HEK293T (cell line): ENCODE data around the gene LEMD1.
"Not testable (repeated sequence)": the region's sequence is repeated elsewhere in the genome, so short reads cannot be mapped to it uniquely, and the experiment has no call there.

ENCODE experiments used
- CTCF ChIA-PET: fragments of 350-600 bp; formaldehyde crosslinking; extraction: SDS; loops from one replicate; lab custom pipeline; 2021; ENCODE audit warnings: antibody characterized with exemption, inconsistent platforms; lab: Yijun Ruan, JAX
- POLR2A ChIA-PET: fragments of 350-600 bp; formaldehyde crosslinking; extraction: SDS; loops from one replicate; lab custom pipeline; 2020; ENCODE audit warnings: antibody characterized with exemption, inconsistent platforms; lab: Yijun Ruan, JAX
- DNase-seq: peaks from one replicate; pipeline ENCODE4 v3.0.0; 2012; ENCODE audit warnings: mixed read lengths; ENCODE audit errors: extremely low spot score
- ARNT ChIP-seq: fragments of 450-650 bp; IDR thresholded peaks from 2 replicates; pipeline ENCODE4 v1.6.1; 2017; ENCODE audit warnings: mild to moderate bottlenecking
- BHLHE40 ChIP-seq: fragments of 450-650 bp; IDR thresholded peaks from 2 replicates; pipeline ENCODE4 v1.6.1; 2016; ENCODE audit warnings: mild to moderate bottlenecking, moderate library complexity, borderline replicate concordance
- CTBP1 ChIP-seq: fragments of 450-650 bp; IDR thresholded peaks from 2 replicates; pipeline ENCODE4 v1.6.1; 2016; ENCODE audit warnings: borderline replicate concordance
- ELF4 ChIP-seq: fragments of 450-650 bp; IDR thresholded peaks from 2 replicates; pipeline ENCODE4 v1.6.1; 2017; ENCODE audit warnings: antibody characterized with exemption
- FOXA1 ChIP-seq: fragments of 450-650 bp; IDR thresholded peaks from 2 replicates; pipeline ENCODE4 v1.6.1; 2016; ENCODE audit warnings: mild to moderate bottlenecking
- FOXK2 ChIP-seq: fragments of 450-650 bp; IDR thresholded peaks from 2 replicates; pipeline ENCODE4 v1.6.1; 2016; ENCODE audit warnings: mild to moderate bottlenecking
- FOXM1 ChIP-seq: fragments of 450-650 bp; IDR thresholded peaks from 2 replicates; pipeline ENCODE4 v1.6.1; 2017; ENCODE audit warnings: mild to moderate bottlenecking, borderline replicate concordance
- HDGF ChIP-seq: fragments of 450-650 bp; IDR thresholded peaks from 2 replicates; pipeline ENCODE4 v1.6.1; 2017; ENCODE audit warnings: antibody characterized with exemption, borderline replicate concordance
- L3MBTL2 ChIP-seq: fragments of 450-650 bp; conservative IDR thresholded peaks from 2 replicates; pipeline ENCODE4 v1.6.1; 2016; ENCODE audit warnings: mild to moderate bottlenecking
- LEF1 ChIP-seq: fragments of 450-650 bp; IDR thresholded peaks from 2 replicates; pipeline ENCODE4 v1.6.1; 2017; ENCODE audit warnings: mild to moderate bottlenecking, borderline replicate concordance
- NFRKB ChIP-seq: fragments of 450-650 bp; IDR thresholded peaks from 2 replicates; pipeline ENCODE4 v1.6.1; 2016; ENCODE audit warnings: mild to moderate bottlenecking, moderate library complexity
- SP1 ChIP-seq: fragments of 450-650 bp; IDR thresholded peaks from 2 replicates; pipeline ENCODE4 v1.6.1; 2017
- SUZ12 ChIP-seq: fragments of 450-650 bp; IDR thresholded peaks from 2 replicates; pipeline ENCODE4 v1.6.1; 2016; ENCODE audit warnings: mild to moderate bottlenecking
- TARDBP ChIP-seq: fragments of 450-650 bp; IDR thresholded peaks from 2 replicates; pipeline ENCODE4 v1.6.1; 2016
- ZNF384 ChIP-seq: fragments of 450-650 bp; IDR thresholded peaks from 2 replicates; pipeline ENCODE4 v1.6.1; 2016
- TF ChIP-seq, protein P1 (sequence below): fragments of 450-650 bp; IDR thresholded peaks from 2 replicates; pipeline ENCODE4 v1.6.1; 2016

The LEMD1 gene

GRCh38 chr1:205369701-205370123, 52.1 kb downstream of the LEMD1 start:
- POLR2A ChIA-PET, result no interaction called here
- CTCF ChIA-PET, result interaction anchor here (0.5 to 1.1 kb wide), 2 partner anchors 16 to 222 kb away, joined by 3 read pairs; no protein-coding TSS in a partner anchor
- no peak for DNase-seq
- no peak for TF ChIP-seq FOXA1
- no peak for TF ChIP-seq SUZ12
- no peak for TF ChIP-seq ARNT
- TF ChIP-seq CTBP1, result no peak

DNA sequence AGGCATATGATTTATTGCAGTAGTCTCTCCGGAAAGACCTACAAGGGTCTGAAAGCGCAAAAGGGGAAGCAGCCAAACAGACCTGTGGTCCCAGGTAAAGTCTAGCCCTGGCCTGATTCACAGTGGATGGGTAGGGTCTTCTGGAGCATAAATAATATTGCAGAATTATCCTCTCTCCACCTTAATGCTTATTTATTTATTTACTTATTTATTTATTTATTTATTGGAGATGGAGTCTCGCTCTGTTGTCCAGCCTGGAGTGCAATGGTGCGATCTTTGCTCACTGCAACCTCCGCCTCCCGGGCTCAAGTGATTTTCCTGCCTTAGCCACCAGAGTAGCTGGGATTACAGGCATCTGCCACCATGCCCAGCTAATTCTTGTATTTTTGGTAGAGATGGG, 53.4 kb downstream of the LEMD1 start:
- TF ChIP-seq, protein P1, sequence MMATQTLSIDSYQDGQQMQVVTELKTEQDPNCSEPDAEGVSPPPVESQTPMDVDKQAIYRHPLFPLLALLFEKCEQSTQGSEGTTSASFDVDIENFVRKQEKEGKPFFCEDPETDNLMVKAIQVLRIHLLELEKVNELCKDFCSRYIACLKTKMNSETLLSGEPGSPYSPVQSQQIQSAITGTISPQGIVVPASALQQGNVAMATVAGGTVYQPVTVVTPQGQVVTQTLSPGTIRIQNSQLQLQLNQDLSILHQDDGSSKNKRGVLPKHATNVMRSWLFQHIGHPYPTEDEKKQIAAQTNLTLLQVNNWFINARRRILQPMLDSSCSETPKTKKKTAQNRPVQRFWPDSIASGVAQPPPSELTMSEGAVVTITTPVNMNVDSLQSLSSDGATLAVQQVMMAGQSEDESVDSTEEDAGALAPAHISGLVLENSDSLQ, result no peak
- TF ChIP-seq NFRKB, result no peak
- no peak for DNase-seq
- ChIA-PET CTCF (no interaction called here), POLR2A (no interaction called here)

- TF ChIP-seq CTBP1 (no peak), HDGF (no peak), ZNF384 (no peak), FOXA1 (no peak), SUZ12 (no peak), ELF4 (no peak), NFRKB (no peak), L3MBTL2 (no peak), ARNT (no peak)
- CTCF ChIA-PET, result interaction anchor here (0.7 to 1.4 kb wide), 2 partner anchors 12 to 120 kb away, joined by 3 to 6 read pairs; no protein-coding TSS in a partner anchor
- DNase-seq, result no peak
- POLR2A ChIA-PET, result no interaction called here
Measured at GRCh38 chr1:205365945-205366463, 55.9 kb downstream of the LEMD1 start.

GRCh38 chr1:205365086-205365485, 56.8 kb downstream of the LEMD1 start:
- DNase-seq, POLR2A ChIA-PET, CTCF ChIA-PET: not testable (repeated sequence)

DNA sequence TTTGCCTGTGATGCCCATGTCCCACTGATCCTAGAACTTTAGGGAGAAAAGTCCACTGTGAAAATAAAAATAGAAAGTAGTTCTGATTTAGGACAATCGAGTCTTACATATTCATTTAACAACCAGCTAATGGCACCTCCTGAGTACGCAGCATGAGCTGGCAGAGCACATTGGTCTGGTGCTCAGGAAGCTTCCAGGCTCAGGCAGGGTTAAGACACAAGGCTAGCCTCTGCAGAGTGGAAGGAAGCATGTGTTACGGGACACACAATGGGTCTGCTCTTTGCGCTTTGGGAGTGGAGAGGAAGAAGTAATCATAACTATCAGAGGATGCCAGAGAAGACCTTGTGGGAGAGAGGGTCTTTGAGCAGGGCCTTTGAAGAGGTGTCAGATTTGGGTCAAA, 61.0 kb downstream of the LEMD1 start:
- ChIA-PET POLR2A (no interaction called here), CTCF (no interaction called here)
- DNase-seq, result no peak
- TF ChIP-seq ARNT (no peak), BHLHE40 (no peak), FOXK2 (no peak), TARDBP (no peak), L3MBTL2 (no peak), HDGF (no peak), ZNF384 (no peak), FOXA1 (no peak), NFRKB (no peak), SP1 (no peak), FOXM1 (no peak), SUZ12 (no peak), CTBP1 (no peak), LEF1 (no peak), ELF4 (no peak)
- TF ChIP-seq, protein P1, result no peak

DNA sequence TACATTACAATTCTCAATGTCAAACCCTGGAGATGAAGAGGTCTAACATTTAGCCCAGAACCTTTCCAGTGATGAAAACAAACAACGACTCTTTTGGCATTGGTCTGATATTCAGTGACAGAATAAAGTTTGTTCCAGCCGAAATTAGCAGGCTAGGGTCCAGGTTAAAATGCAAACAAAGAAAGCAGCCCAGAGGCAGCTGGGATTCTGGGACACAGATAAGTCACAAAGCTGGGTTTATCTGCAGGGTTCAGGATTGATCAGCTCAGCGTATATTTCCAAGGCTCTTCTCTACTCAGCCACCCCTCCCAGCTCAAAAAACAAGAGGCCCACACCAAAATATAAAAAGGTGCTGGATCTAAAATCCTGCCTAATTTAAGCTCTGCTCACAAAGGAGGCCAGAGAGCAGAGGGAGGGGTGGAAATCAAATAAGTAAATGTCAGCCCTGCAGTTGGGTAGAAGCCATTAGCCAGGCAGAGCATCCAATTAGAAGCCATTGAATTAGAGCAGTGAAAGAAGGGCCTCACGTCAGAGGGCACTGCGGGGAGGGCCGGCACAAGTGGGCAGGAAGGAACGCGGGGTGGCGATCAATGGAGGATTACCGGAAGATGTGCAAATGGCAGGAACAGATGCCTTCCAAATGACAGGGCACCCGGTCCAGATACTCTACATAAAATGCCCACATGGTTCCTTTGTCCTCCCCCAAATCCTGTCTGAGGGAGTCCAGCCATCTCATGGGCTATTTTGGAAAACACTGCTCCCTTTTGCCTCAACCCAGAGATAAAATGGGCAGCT, 61.9 kb downstream of the LEMD1 start:
- ChIA-PET CTCF (no interaction called here), POLR2A (no interaction called here)
- DNase-seq, result no peak
- TF ChIP-seq HDGF (no peak), FOXA1 (no peak), FOXM1 (no peak), TARDBP (no peak), ARNT (no peak), FOXK2 (no peak), LEF1 (no peak), ELF4 (no peak), BHLHE40 (no peak), CTBP1 (no peak), ZNF384 (no peak), SUZ12 (no peak), L3MBTL2 (no peak), SP1 (no peak), NFRKB (no peak)
- TF ChIP-seq, protein P1, result no peak

GRCh38 chr1:205358579-205358978, 63.3 kb downstream of the LEMD1 start:
- no peak for TF ChIP-seq FOXK2
- TF ChIP-seq FOXM1, result no peak
- no peak for TF ChIP-seq BHLHE40
- no peak for TF ChIP-seq HDGF
- no peak for TF ChIP-seq ELF4
- no peak for TF ChIP-seq CTBP1
- no peak for TF ChIP-seq FOXA1
- TF ChIP-seq NFRKB, result no peak
- TF ChIP-seq ARNT, result no peak
- TF ChIP-seq SUZ12, result no peak
- TF ChIP-seq, protein P1, result no peak
- no peak for TF ChIP-seq LEF1
- no peak for TF ChIP-seq TARDBP
- TF ChIP-seq L3MBTL2, result no peak
- no peak for TF ChIP-seq SP1
- TF ChIP-seq ZNF384, result no peak
- ChIA-PET CTCF (interaction anchor here (0.6 kb wide), 1 partner anchor 26 kb away, joined by 3 read pairs; no protein-coding TSS in a partner anchor), POLR2A (no interaction called here)
- DNase-seq, result no peak
